A172 (cell line): ENCODE data around the gene ZNF697. TPM values are rescaled to one million over a fixed set of nuclear protein-coding genes. Genes with fewer than 3 reads are reported as not detected.
A peak's percentile ranks its signal among the peaks of the same experiment; 100 is the strongest.
"Not testable (repeated sequence)": the region's sequence is repeated elsewhere in the genome, so short reads cannot be mapped to it uniquely, and the experiment has no call there.

Experiments
- DNase-seq: peaks from one replicate; pipeline ENCODE4 v3.0.0-alpha.2; 2015; ENCODE audit warnings: low spot score
- total RNA-seq: library from RNA; depleted of rRNA; stranded (reverse); fragments of >200 nt; shearing (Covaris generic); gene quantifications from 2 replicates; pipeline ENCODE4 v1.2.3, GENCODE V29; 2014; rRNA removed

Gene ZNF697
- total RNA-seq, result 2.9 and 3.7 TPM in 2 replicates

- peak; percentile 95 for DNase-seq
Measured at GRCh38 chr1:119647734-119648619, at the start of gene ZNF697. ZNF697 (minus strand) TSS chr1:119648266; CDS start chr1:119626100, 22,166 bp downstream.

- no peak for DNase-seq
Measured at GRCh38 chr1:119697598-119697997, 49.5 kb upstream of the ZNF697 start.

- DNase-seq, result not testable (repeated sequence)
Measured at GRCh38 chr1:119696863-119697262, 48.8 kb upstream of the ZNF697 start.

GRCh38 chr1:119689511-119689910 is 41.4 kb upstream of the ZNF697 start:
- DNase-seq, result no peak

- DNase-seq, result no peak
Measured at GRCh38 chr1:119688810-119689209, 40.7 kb upstream of the ZNF697 start.

DNA sequence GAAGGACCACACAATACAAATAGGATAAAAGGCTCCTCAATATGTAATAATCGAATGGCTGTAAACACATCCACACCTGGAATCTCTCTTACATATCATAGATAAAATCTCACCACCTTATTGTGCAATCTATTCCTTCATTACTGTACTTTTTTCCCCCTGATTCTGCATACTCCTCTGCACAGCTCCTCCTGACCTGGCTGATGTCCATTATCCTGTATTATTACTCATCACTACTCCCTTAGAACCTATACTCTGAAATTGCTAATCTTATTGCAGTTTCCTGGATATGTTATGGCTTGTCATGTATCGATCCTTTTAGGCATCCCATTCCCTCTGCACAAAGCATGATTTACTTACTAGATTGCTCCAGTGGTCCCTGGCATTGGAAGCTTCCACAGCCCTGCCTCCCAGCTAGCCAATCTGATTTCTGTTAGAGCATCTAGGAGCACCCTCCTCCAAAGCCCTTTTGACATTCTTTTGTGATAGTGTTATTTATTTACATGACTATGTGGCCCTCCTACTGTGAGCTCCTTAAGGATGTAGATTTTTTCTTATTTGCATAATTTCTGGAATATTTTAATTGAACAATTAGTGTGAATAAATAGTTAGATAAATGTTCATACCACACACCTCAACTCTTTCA is 39.5 kb upstream of the ZNF697 start:
- DNase-seq, result no peak

DNA sequence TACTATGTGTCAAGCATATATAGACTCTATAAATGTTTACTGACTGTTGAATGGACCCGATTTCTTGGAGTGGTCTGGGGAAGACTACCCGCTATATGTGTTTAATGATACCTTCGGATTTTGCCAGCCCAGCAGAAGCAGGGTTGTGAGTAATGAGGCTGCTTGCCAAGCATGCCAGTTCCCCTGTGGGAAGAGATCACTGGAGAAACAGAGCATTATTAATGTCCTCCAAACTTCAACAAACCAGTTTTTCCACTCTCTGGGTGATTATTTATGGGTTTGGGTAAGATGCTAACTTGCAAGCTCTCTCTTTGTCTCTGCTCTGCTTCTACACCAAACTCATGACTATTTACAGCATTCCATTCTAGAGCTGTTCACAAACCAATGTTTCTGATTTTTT is 38.6 kb upstream of the ZNF697 start:
- DNase-seq, result peak; percentile 29

GRCh38 chr1:119683893-119684292 is 35.8 kb upstream of the ZNF697 start:
- DNase-seq, result no peak

DNA sequence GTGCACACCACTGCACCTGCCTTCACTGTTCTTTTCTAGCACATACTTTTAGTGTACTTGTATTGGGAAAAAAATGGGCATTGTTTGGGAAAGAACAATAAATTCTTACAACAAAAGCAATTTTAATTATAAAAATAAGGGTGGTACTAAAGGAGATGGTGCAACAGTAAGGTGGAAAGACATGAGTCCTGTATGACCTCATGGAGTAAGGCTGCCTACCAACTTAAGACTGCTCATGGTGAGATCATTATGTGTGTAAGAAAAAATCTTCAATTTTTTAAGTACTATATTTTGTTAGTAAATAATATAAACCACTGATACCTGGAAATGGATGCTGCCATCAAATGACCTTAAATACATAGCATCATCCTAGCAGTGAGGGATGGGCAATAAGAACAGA is 34.1 kb upstream of the ZNF697 start:
- DNase-seq, result no peak

DNA sequence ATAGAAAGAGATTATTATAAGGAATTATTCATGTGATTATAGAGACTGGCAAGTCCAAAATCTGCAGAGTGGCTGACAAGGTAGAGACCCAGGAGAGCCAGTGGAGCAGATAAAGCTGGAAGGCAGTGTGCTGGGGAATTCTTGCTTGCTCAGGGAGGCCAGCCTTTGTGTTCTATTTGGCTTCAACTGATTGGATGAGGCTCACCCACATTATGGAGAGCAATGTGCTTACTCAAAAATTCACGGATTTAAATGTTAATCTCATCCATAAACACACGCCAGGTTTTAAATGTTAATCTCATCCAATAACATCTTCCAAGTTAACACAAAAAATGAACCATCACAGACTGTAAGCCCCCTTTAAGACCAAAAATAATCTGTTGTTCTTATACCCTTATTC is 33.5 kb upstream of the ZNF697 start:
- no peak for DNase-seq

DNA sequence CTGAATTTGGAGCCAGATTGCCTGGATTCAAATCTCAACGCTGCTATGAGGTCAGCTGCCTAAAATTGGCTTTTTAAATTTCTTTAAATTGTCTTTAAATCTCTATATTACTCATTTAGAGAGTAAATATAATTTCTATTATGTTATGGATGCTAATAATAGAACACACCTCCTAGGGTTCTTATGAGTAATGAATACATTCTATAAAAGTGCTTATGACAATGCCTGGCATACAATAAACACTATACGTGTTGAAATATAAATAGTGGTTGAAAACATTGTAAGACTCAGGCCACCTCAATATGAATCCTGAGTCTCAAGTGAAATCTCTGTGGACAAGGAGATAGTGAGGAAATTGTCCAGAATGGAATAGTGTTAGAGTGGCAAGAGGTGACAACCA is 32.7 kb upstream of the ZNF697 start:
- no peak for DNase-seq

- DNase-seq, result no peak
Measured at GRCh38 chr1:119680193-119680592, 32.1 kb upstream of the ZNF697 start.

- DNase-seq, result no peak
Measured at GRCh38 chr1:119679223-119679622, 31.2 kb upstream of the ZNF697 start.

DNA sequence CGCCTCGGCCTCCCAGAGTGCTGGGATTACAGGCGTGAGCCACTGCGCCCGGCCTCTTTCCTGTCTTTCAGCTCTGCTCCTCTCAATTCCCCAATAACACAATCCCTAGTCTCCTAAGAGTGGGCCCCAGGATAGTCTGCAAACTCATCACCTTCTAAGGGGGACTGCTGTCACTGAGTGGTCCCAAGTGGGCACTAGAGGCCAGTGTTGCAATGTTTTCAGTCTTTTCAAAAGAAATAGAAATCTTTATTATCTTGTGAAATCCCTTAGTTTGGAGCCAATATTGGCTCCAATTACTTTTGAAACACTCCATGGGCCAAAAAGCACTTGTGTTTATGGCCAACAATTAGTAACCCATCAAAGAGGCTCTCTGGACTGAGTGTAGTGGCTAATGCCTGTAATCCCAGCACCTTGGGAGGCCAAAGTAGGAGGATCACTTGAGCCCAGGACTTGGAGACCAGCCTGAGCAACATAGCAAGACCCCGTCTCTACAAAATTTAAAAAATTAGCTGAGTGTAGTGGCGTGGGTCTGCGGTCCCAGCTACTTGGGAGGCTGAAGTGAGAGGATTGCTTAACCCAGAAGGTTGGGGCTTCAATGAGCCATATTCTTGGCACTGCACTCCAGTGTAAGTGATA is 28.6 kb upstream of the ZNF697 start:
- no peak for DNase-seq

- DNase-seq, result peak; percentile 80
Measured at GRCh38 chr1:119675349-119676345, 27.6 kb upstream of the ZNF697 start.

DNA sequence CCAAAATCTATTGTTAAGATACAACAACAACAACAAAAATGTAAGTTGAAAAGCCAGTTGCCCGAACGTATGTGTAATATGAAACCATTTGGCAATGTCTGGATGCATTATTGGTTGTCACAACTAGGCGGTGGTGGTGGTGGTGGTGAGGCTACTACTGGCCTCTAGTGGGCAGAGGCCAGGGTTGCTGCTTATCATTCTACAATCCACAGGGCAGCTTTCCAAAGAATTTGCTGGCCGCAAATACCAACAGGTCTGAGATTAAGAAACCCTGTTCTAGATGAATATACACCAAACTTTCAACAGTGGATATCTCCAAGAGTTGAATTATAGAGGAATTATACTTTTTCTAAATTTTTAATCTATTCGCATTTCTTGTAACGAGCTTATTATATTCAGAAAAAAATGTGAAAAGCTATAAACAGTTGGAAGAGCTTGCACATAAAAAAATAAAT is 26.8 kb upstream of the ZNF697 start:
- no peak for DNase-seq

- DNase-seq, result no peak
Measured at GRCh38 chr1:119674111-119674526, 26.1 kb upstream of the ZNF697 start.

DNA sequence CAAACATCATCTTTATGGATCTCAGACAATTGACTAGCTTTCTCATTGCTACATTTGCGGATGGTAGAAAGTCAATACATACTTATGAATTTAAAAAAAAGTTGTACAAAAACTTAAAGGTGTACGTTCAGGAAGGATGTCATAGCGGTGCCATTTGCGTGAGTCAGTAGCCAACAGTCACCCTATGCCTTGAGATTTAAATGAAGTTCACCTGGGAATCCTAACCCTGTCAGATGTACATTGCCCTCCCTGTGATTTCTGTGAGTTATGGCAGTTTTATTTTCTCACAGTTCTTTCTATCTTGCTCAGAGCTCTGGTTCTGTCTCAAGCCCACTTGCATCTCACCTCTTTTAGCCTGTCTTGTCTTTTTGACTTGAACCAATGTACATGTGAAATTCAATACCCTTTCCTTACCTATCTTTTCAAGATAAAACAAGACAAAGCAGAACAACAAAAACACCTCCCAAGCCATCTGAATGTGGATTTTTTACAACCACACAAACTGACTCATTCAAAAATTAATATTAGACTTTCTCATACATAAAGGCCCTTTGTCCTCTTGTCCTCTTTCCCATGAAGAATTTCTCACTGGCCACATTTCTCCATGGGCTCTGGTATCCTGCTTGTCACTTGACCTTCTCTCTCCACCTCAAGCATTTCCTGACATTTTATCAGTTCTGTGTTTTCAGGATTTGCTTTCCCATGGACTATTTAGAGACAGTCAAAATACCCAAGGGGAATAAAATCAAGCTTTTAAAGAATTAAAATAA is 25.3 kb upstream of the ZNF697 start:
- no peak for DNase-seq

- DNase-seq, result no peak
Measured at GRCh38 chr1:119670898-119671297, 22.8 kb upstream of the ZNF697 start.

DNA sequence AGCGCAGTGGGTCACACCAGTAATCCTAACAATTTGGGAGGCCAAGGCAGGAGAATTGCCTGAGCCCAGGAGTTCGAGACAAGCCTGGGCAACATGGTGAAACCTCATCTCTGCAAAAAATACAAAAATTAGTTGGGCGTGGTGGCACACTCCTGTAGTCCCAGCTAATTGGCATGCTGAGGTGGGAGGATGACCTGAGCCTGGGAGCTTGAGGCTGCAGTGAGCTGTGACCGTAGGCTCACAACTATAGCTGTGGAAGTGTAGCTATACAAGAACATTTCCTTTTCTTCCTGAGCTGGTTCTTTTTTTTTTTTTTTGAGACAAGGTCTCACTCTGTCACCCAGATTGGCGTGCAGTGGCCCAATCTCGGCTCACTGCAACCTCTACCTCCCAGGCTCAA is 19.1 kb upstream of the ZNF697 start:
- no peak for DNase-seq
